ENCODE data around the gene HMCN1. TPM values are rescaled to one million over a fixed set of nuclear protein-coding genes. Genes with fewer than 3 reads are reported as not detected.
A peak's percentile ranks its signal among the peaks of the same experiment; 100 is the strongest.

HMCN1 gene
- total RNA-seq, 8 experiments from 2014 or later, result 0.43 to 56.8 (median 6.8) TPM

- H3K27ac ChIP-seq, result no peak overlapping the region
- no peak for ATAC-seq (replicated peaks in 6 of 8)
- in situ Hi-C loops (cut with MboI; ENCODE audit: low pct_unique_long_range_greater_than_20kb in 2 of 9, low sequenced_read_pairs in 9 of 9, unreplicated experiment in 9 of 9), result no loop called here
- no peak overlapping the region for H3K4me3 ChIP-seq
- H3K4me1 ChIP-seq (replicated peaks in 1 of 2), result no peaks in the 10 kb centered on the region
These were observed 280.3 kb downstream of the HMCN1 start for GRCh38 chr1:186014370-186015037.

- no peak overlapping the region for H3K27ac ChIP-seq
- in situ Hi-C loops (cut with MboI; ENCODE audit: low pct_unique_long_range_greater_than_20kb in 2 of 9, low sequenced_read_pairs in 9 of 9, unreplicated experiment in 9 of 9), result no loop called here
- no peaks in the 10 kb centered on the region for H3K4me1 ChIP-seq (replicated peaks in 1 of 2)
- no peak overlapping the region for H3K4me3 ChIP-seq
- no peak for ATAC-seq (replicated peaks in 6 of 8)
These were observed 282.7 kb downstream of the HMCN1 start for GRCh38 chr1:186016856-186017255.

GRCh38 chr1:186022184-186022583, 288.0 kb downstream of the HMCN1 start:
- no peaks in the 10 kb centered on the region for H3K4me1 ChIP-seq (replicated peaks in 1 of 2)
- no peak overlapping the region for H3K27ac ChIP-seq
- no peak for ATAC-seq (replicated peaks in 6 of 8)
- WGBS, 10 experiments, result 100% methylated on average over 1 of the region's 1 CpG; no CpG with 5 or more reads in 4 of the 10 experiments
- H3K4me3 ChIP-seq, result no peak overlapping the region
- in situ Hi-C loops (cut with MboI; ENCODE audit: low pct_unique_long_range_greater_than_20kb in 2 of 9, low sequenced_read_pairs in 9 of 9, unreplicated experiment in 9 of 9), result no loop called here

GRCh38 chr1:186026946-186027345, 292.8 kb downstream of the HMCN1 start:
- Histone ChIP-seq H3K27ac (no peak overlapping the region), H3K4me3 (no peak overlapping the region), H3K4me1 (replicated peaks in 1 of 2) (no peaks in the 10 kb centered on the region)
- no peak for ATAC-seq (replicated peaks in 6 of 8)
- in situ Hi-C loops (cut with MboI; ENCODE audit: low pct_unique_long_range_greater_than_20kb in 2 of 9, low sequenced_read_pairs in 9 of 9, unreplicated experiment in 9 of 9), result no loop called here
- WGBS, 10 experiments, result 0 to 100% (median 75%) methylated on average over 1 of the region's 1 CpG; no CpG with 5 or more reads in 1 of the 10 experiments

GRCh38 chr1:186027621-186028020, 293.4 kb downstream of the HMCN1 start:
- no peaks in the 10 kb centered on the region for H3K4me1 ChIP-seq (replicated peaks in 1 of 2)
- H3K27ac ChIP-seq, result no peak overlapping the region
- WGBS, 10 experiments, result 11 to 83% (median 53%) methylated on average over 1 to 3 of the region's 3 CpGs
- in situ Hi-C loops (cut with MboI; ENCODE audit: low pct_unique_long_range_greater_than_20kb in 2 of 9, low sequenced_read_pairs in 9 of 9, unreplicated experiment in 9 of 9), result no loop called here
- H3K4me3 ChIP-seq, result no peak overlapping the region
- no peak for ATAC-seq (replicated peaks in 6 of 8)

GRCh38 chr1:186030453-186030852, 296.3 kb downstream of the HMCN1 start:
- in situ Hi-C loops (cut with MboI; ENCODE audit: low pct_unique_long_range_greater_than_20kb in 2 of 9, low sequenced_read_pairs in 9 of 9, unreplicated experiment in 9 of 9), result no loop called here
- no peak overlapping the region for H3K4me3 ChIP-seq
- no peak for ATAC-seq (replicated peaks in 6 of 8)
- H3K27ac ChIP-seq, result no peak overlapping the region
- peaks cover 0 to 6% of the 10 kb centered on the region in 2 donors for H3K4me1 ChIP-seq (replicated peaks in 1 of 2)

GRCh38 chr1:186033847-186034271, 299.7 kb downstream of the HMCN1 start:
- Histone ChIP-seq H3K4me3 (no peak overlapping the region), H3K4me1 (replicated peaks in 1 of 2) (peaks cover 0 to 6% of the 10 kb centered on the region in 2 donors), H3K27ac (no peak overlapping the region)
- 7 to 93% (median 73%) methylated on average over 1 to 2 of the region's 2 CpGs for WGBS, 10 experiments
- in situ Hi-C loops (cut with MboI; ENCODE audit: low pct_unique_long_range_greater_than_20kb in 2 of 9, low sequenced_read_pairs in 9 of 9, unreplicated experiment in 9 of 9), result no loop called here
- ATAC-seq (replicated peaks in 6 of 8), result no peak

GRCh38 chr1:186042230-186042629, 308.0 kb downstream of the HMCN1 start:
- in situ Hi-C loops (cut with MboI; ENCODE audit: low pct_unique_long_range_greater_than_20kb in 2 of 9, low sequenced_read_pairs in 9 of 9, unreplicated experiment in 9 of 9), result no loop called here
- Histone ChIP-seq H3K4me1 (replicated peaks in 1 of 2) (no peaks in the 10 kb centered on the region), H3K4me3 (no peak overlapping the region), H3K27ac (no peak overlapping the region)
- ATAC-seq (replicated peaks in 6 of 8), result no peak
- 76 to 100% (median 92%) methylated on average over 1 to 3 of the region's 3 CpGs; no CpG with 5 or more reads in 1 of the 10 experiments for WGBS, 10 experiments

GRCh38 chr1:186043296-186043695, 309.1 kb downstream of the HMCN1 start:
- ATAC-seq (replicated peaks in 6 of 8), result no peak

GRCh38 chr1:186044079-186044685, 310.0 kb downstream of the HMCN1 start:
- in situ Hi-C loops (cut with MboI; ENCODE audit: low pct_unique_long_range_greater_than_20kb in 2 of 9, low sequenced_read_pairs in 9 of 9, unreplicated experiment in 9 of 9), result no loop called here
- WGBS, 10 experiments, result 51 to 100% (median 62%) methylated on average over 2 to 3 of the region's 3 CpGs; no CpG with 5 or more reads in 3 of the 10 experiments
- H3K27ac ChIP-seq, result no peak overlapping the region

More at GRCh38 chr1:186043296-186043695, 309.1 kb downstream of the HMCN1 start:
- H3K4me3 ChIP-seq, result no peak overlapping the region
- no peak overlapping the region for H3K27ac ChIP-seq
- WGBS, 10 experiments, result 0 to 100% (median 100%) methylated on average over 1 of the region's 1 CpG; no CpG with 5 or more reads in 1 of the 10 experiments
- no peaks in the 10 kb centered on the region for H3K4me1 ChIP-seq (replicated peaks in 1 of 2)
- in situ Hi-C loops (cut with MboI; ENCODE audit: low pct_unique_long_range_greater_than_20kb in 2 of 9, low sequenced_read_pairs in 9 of 9, unreplicated experiment in 9 of 9), result no loop called here

GRCh38 chr1:186046437-186047211, 312.4 kb downstream of the HMCN1 start:
- WGBS, 10 experiments, result 71 to 100% (median 98%) methylated on average over 1 to 4 of the region's 4 CpGs
- H3K27ac ChIP-seq, result no peak overlapping the region
- no peaks in the 10 kb centered on the region for H3K4me1 ChIP-seq (replicated peaks in 1 of 2)
- no peak for ATAC-seq (replicated peaks in 6 of 8)
- in situ Hi-C loops (cut with MboI; ENCODE audit: low pct_unique_long_range_greater_than_20kb in 2 of 9, low sequenced_read_pairs in 9 of 9, unreplicated experiment in 9 of 9), result no loop called here
- H3K4me3 ChIP-seq, result no peak overlapping the region

More at GRCh38 chr1:186044079-186044685, 310.0 kb downstream of the HMCN1 start:
- Histone ChIP-seq H3K4me3 (no peak overlapping the region), H3K4me1 (replicated peaks in 1 of 2) (no peaks in the 10 kb centered on the region)
- ATAC-seq (replicated peaks in 6 of 8), result no peak

GRCh38 chr1:186050360-186050759, 316.2 kb downstream of the HMCN1 start:
- ATAC-seq (replicated peaks in 6 of 8), result peak in 1 of 8 experiments; percentile 20
- in situ Hi-C loops (cut with MboI; ENCODE audit: low pct_unique_long_range_greater_than_20kb in 2 of 9, low sequenced_read_pairs in 9 of 9, unreplicated experiment in 9 of 9), result loop anchor here in 1 of 9 experiments (25.0 kb wide), 1 partner anchor 88 kb away; no protein-coding TSS in a partner anchor
- Histone ChIP-seq H3K4me1 (replicated peaks in 1 of 2) (no peaks in the 10 kb centered on the region), H3K27ac (no peak overlapping the region), H3K4me3 (no peak overlapping the region)
- 66 to 93% (median 86%) methylated on average over 3 of the region's 3 CpGs for WGBS, 10 experiments

- no peak overlapping the region for H3K27ac ChIP-seq
- H3K4me3 ChIP-seq, result no peak overlapping the region
- H3K4me1 ChIP-seq (replicated peaks in 1 of 2), result no peaks in the 10 kb centered on the region
- whole genome bisulfite sequencing, 10 experiments, result 60 to 100% (median 90%) methylated on average over 1 to 2 of the region's 2 CpGs; no CpG with 5 or more reads in 1 of the 10 experiments
- peak in 3 of 8 experiments; percentile 29 to 58 (median 40) for ATAC-seq (replicated peaks in 6 of 8)
- in situ Hi-C loops (cut with MboI; ENCODE audit: low pct_unique_long_range_greater_than_20kb in 2 of 9, low sequenced_read_pairs in 9 of 9, unreplicated experiment in 9 of 9), result loop anchor here in 1 of 9 experiments (25.0 kb wide), 1 partner anchor 92 kb away; no protein-coding TSS in a partner anchor
These were observed 319.8 kb downstream of the HMCN1 start for GRCh38 chr1:186054003-186054402.

Measured in motor neuron (in vitro differentiated cells).